ENCODE data around the gene HLA-DQA2. TPM values are rescaled to one million over a fixed set of nuclear protein-coding genes. Genes with fewer than 3 reads are reported as not detected.
A peak's percentile ranks its signal among the peaks of the same experiment; 100 is the strongest.
"Not testable (repeated sequence)": the region's sequence is repeated elsewhere in the genome, so short reads cannot be mapped to it uniquely, and the experiment has no call there.

Gene HLA-DQA2
- not detected for total RNA-seq

DNA sequence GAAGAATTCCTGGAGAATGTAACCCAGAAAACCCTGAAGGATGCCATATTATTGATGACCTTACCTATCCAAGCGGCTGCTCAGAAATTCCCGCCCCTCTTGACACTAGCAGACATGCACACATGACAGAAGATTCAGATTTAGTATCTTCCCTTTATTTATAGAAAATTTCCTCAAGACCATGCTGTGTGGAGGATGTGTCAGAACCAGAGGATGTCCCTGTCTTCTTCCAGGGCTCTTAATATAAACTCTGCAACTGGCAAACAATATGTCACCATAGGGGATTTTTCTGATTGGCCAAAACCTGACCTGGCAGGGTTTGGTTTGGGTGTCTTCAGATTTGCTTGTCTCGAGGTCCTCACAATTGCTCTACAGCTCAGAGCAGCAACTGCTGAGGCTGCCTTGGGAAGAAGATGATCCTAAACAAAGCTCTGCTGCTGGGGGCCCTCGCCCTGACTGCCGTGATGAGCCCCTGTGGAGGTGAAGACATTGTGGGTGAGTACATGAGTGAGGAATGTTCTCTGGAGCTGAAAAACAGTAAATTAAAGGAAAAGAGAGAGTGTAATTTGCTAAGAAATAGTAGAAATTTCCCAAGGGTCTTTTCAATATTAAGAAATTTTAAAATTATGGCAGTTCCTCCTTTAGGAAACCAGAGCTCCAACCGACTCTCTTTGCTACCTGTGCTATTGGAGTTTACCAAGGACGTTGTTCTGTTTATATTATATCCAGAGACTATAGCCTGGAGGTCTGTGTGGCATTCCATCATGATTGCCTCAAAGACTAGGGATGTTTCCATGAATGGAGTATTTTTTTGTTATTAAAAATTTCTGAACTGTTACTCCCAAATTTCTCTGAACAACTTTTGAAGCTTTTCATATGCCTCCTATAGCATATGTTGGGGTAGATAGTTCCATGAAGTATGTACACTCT, at the start of gene HLA-DQA2:
Gene HLA-DQA2, plus strand, starts transcription at position 361 of the 930 bp plus-strand sequence. Its CDS starts 53 bp downstream, at position 414.
- no peak for DNase-seq
- Mint-ChIP-seq H3K27ac (no peak within 1 kb of the TSS), H3K27me3 (peaks cover 35% of the 10 kb centered on the region), H3K4me3 (no peak within 1 kb of the TSS), H3K9me3 (no peaks in the 10 kb centered on the region), H3K36me3 (no peaks in the 10 kb centered on the region), H3K4me1 (ENCODE audit: low read depth) (no peaks in the 10 kb centered on the region)
- CTCF ChIA-PET: interaction anchor here (1.0 kb wide), 1 partner anchor 45 kb away, joined by 3 read pairs; no protein-coding TSS in a partner anchor
- POLR2A ChIA-PET: no interaction called here
- intact Hi-C loops (cut with micrococcal nuclease): no loop called here

DNA sequence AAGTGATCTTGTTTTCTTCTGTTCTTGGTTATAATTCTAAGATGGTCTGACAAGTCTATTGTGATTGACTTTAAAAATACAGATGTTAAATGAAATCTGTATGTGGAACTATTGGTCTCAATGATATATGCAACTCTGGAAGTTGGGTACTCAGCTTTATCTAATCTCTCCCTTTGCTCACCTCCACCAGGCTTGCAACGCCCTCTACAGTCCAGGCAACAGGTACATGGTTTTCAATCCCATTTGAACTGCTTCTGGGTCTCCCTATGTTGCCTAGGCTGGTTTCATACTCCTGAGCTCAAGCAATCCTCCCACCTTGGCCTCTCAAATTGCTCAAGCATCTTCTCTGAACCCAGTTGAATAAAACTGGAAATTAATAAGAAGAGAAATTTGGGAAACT, 49.2 kb upstream of the HLA-DQA2 start:
- peaks cover 9% of the 10 kb centered on the region for H3K27me3 Mint-ChIP-seq
- intact Hi-C loops (cut with micrococcal nuclease): loop anchor here (1.0 to 10.0 kb wide), 3 partner anchors 260 to 447 kb away; no protein-coding TSS in a partner anchor
- POLR2A ChIA-PET: no interaction called here
- no peaks in the 10 kb centered on the region for H3K9me3 Mint-ChIP-seq
- H3K36me3 Mint-ChIP-seq: no peaks in the 10 kb centered on the region
- no peak overlapping the region for H3K4me3 Mint-ChIP-seq
- no peak overlapping the region for H3K27ac Mint-ChIP-seq
- peaks cover 6% of the 10 kb centered on the region for H3K4me1 Mint-ChIP-seq (ENCODE audit: low read depth)
- DNase-seq: peak; percentile 65
- CTCF ChIA-PET: interaction anchor here (0.5 to 1.7 kb wide), 15 partner anchors 9 to 279 kb away, joined by 3 to 12 read pairs (median 4); partner anchors contain the start of gene TAP2

DNA sequence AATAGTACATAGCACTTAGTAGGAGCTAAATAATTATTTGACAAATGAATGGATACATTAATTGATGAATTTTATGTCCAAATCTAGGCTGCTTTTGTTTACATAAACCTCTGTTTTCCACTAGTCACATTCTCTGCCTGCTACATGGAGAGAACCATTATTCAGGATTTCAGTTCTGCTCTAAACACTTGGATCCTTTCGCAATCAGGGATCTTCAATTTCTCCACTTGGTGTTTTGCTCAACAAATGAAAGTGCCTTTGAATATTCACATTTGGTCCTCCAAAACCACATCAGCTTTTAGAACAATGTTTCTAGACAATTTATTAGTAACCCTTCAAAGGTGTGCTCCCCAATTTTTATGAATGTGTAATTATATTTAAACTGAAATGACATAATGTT, 44.2 kb upstream of the HLA-DQA2 start:
- POLR2A ChIA-PET: no interaction called here
- CTCF ChIA-PET: interaction anchor here (0.6 kb wide), 1 partner anchor 1571 kb away, joined by 3 read pairs; no protein-coding TSS in a partner anchor

DNA sequence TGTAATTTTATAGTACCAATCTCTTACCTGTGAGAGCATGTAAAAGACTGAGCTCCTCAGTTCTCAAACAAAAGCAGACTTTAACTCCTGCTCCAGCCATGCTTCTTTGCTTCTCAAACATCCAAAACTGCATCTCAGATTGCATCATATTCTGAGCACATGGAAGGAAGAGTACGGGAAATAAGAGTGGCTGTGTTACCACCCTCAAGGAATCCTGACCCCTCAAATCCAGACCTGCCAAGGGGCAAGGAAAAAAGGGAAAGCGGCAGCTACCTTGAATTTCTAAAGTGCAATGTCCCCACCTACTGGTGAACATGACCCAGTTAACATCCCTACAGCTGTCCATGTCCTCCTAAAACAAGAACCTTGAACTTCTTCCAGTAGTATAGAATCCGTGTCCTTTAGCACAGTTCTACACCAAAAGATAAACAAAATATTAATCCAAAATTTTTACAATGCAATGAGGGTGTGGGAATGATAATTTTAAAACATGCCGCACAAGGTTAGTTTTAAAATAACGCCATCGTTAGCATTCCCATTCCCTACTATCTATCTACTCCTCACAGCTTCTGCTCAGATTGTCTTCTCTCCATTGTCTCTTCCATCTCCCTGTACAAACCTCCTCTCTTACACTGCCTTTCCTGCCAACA, 40.7 kb upstream of the HLA-DQA2 start:
- intact Hi-C loops (cut with micrococcal nuclease): loop anchor here (1.0 to 5.0 kb wide), 3 partner anchors 87 to 287 kb away; no protein-coding TSS in a partner anchor
- Mint-ChIP-seq H3K4me1 (ENCODE audit: low read depth) (peaks cover 2% of the 10 kb centered on the region), H3K27ac (no peak overlapping the region), H3K27me3 (peaks cover 18% of the 10 kb centered on the region), H3K9me3 (peaks cover 3% of the 10 kb centered on the region), H3K4me3 (no peak overlapping the region), H3K36me3 (no peaks in the 10 kb centered on the region)
- POLR2A ChIA-PET: no interaction called here
- CTCF ChIA-PET: interaction anchor here (0.6 to 4.5 kb wide), 30 partner anchors 9 to 505 kb away, joined by 3 to 112 read pairs (median 5); partner anchors contain the start of genes HLA-DRA and TAP2
- DNase-seq: peak; percentile 20

More for the DNA sequence above, 44.2 kb upstream of the HLA-DQA2 start:
- intact Hi-C loops (cut with micrococcal nuclease): loop anchor here (5.0 to 10.0 kb wide), 2 partner anchors 170 to 452 kb away; no protein-coding TSS in a partner anchor
- Mint-ChIP-seq H3K4me1 (ENCODE audit: low read depth) (peaks cover 2% of the 10 kb centered on the region), H3K9me3 (no peaks in the 10 kb centered on the region), H3K4me3 (no peak overlapping the region), H3K36me3 (no peaks in the 10 kb centered on the region), H3K27ac (no peak overlapping the region), H3K27me3 (peaks cover 22% of the 10 kb centered on the region)
- no peak for DNase-seq

DNA sequence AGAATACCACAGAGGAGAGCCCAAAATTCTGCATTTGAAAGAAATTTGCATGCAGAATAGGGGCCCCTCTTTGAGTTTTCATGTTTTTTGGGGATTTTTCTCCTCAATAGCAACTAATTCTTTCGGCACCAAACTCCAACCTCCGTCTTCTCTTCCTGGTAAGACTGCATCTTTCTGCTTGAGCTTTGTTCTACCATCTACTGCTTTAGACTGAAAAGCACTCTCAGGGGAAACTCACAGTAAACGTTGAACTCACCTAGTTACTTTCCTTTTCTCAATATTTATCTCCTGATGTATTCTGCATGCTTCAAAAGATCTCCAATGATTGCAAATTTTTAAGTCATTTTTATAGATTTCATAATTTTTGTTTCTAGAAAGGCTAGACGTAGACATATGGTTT, 37.8 kb upstream of the HLA-DQA2 start:
- Mint-ChIP-seq H3K36me3 (no peaks in the 10 kb centered on the region), H3K4me3 (no peak overlapping the region), H3K4me1 (ENCODE audit: low read depth) (peaks cover 2% of the 10 kb centered on the region), H3K27me3 (peaks cover 17% of the 10 kb centered on the region), H3K27ac (no peak overlapping the region), H3K9me3 (peaks cover 3% of the 10 kb centered on the region)
- ChIA-PET CTCF (interaction anchor here (1.0 to 4.5 kb wide), 5 partner anchors 11 to 290 kb away, joined by 3 to 112 read pairs (median 4); no protein-coding TSS in a partner anchor), POLR2A (no interaction called here)
- DNase-seq: no peak
- intact Hi-C loops (cut with micrococcal nuclease): loop anchor here (5.0 kb wide), 1 partner anchor 84 kb away; no protein-coding TSS in a partner anchor

DNA sequence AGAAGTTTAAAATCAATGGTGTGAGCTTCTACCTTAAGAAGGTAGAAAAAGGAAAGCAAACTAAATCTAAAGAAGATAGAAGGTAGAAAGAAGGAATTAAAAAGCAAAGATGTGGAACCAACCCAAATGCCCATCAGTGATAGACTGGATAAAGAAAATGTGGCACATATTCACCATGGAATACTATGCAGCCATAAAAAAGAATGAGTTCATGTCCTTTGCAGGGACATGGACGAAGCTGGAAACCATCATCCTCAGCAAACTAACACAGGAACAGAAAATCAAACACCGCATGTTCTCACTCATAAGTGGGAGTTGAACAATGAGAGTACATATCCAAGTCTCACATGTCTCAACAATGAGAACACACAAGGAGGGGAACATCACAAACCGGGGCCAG, 36.0 kb upstream of the HLA-DQA2 start:
- H3K36me3 Mint-ChIP-seq; H3K4me1 Mint-ChIP-seq (ENCODE audit: low read depth); H3K9me3 Mint-ChIP-seq; DNase-seq; POLR2A ChIA-PET; intact Hi-C loops (cut with micrococcal nuclease); CTCF ChIA-PET; H3K4me3 Mint-ChIP-seq; H3K27ac Mint-ChIP-seq: not testable (repeated sequence)
- peaks cover 16% of the 10 kb centered on the region for H3K27me3 Mint-ChIP-seq

DNA sequence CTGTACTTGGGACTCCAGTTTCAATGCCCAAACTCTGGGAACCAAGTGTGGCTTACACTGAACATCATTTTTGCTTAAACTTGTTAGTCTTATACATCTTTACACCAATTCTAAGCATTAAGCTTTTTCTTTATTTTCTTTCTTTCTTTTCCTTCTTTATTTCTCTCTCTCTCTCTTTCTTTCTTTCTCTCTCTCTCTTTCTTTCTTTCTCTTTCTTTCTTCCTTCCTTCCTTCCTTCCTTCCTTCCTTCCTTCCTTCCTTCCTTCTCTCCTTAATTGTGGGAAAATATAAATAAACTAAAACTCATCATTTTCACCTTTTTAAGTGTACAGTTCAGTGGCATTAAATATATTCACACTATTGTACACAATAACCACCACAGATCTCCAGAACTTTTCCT, 31.6 kb upstream of the HLA-DQA2 start:
- intact Hi-C loops (cut with micrococcal nuclease): no loop called here
- ChIA-PET CTCF (no interaction called here), POLR2A (no interaction called here)
- no peak for DNase-seq
- no peak overlapping the region for H3K4me3 Mint-ChIP-seq
- no peaks in the 10 kb centered on the region for H3K36me3 Mint-ChIP-seq
- no peak overlapping the region for H3K27ac Mint-ChIP-seq
- H3K27me3 Mint-ChIP-seq: no peaks in the 10 kb centered on the region
- H3K9me3 Mint-ChIP-seq: peaks cover 3% of the 10 kb centered on the region
- H3K4me1 Mint-ChIP-seq (ENCODE audit: low read depth): no peaks in the 10 kb centered on the region

DNA sequence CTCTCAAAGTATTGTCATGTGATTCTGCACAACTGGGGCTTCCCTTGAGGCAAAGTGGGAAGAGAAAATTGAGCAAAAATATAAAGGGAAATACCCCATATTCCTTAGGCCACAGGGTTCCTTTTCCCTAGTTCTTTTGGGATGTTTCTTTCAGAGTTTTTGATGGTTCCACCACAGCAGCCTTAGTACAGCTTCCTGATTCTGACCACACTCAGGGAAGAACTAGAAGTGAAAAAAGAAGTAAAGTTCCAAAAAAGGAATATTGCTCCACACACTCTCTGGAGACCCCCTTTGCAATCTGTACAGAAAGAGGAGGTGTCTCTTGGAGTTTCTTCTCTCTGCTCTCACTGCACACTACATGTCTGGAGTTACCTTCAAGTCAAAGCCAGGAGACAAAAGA, 27.9 kb upstream of the HLA-DQA2 start:
- ChIA-PET CTCF (interaction anchor here (2.9 to 4.0 kb wide), 2 partner anchors 12 to 300 kb away, joined by 10 to 21 read pairs; no protein-coding TSS in a partner anchor), POLR2A (no interaction called here)
- H3K36me3 Mint-ChIP-seq: no peaks in the 10 kb centered on the region
- H3K9me3 Mint-ChIP-seq: no peaks in the 10 kb centered on the region
- intact Hi-C loops (cut with micrococcal nuclease): no loop called here
- H3K27ac Mint-ChIP-seq: no peak overlapping the region
- H3K4me3 Mint-ChIP-seq: no peak overlapping the region
- H3K4me1 Mint-ChIP-seq (ENCODE audit: low read depth): no peaks in the 10 kb centered on the region
- no peak for DNase-seq
- H3K27me3 Mint-ChIP-seq: peaks cover 4% of the 10 kb centered on the region

DNA sequence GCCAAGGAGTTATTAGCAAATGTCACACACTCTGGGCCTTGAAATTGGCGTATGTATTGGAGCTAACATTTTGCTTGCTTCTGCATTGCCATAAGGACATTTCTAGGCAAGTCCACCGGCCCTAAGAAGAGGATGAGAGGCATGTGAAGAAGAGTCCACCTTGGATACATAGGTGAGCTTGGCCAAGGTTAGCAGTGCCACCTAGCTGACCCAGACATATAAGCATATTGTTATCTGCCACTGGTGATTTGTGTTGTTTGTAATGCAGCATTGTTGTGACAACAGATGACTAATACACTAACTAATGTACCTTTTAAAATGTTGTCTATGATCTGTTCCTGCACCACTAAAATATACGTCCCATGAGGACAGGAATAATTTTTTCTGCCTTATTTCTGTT, 24.8 kb upstream of the HLA-DQA2 start:
- H3K27ac Mint-ChIP-seq: no peak overlapping the region
- H3K4me3 Mint-ChIP-seq: no peak overlapping the region
- CTCF ChIA-PET: interaction anchor here (1.4 kb wide), 1 partner anchor 151 kb away, joined by 5 read pairs; no protein-coding TSS in a partner anchor
- no peaks in the 10 kb centered on the region for H3K9me3 Mint-ChIP-seq
- H3K4me1 Mint-ChIP-seq (ENCODE audit: low read depth): peaks cover 2% of the 10 kb centered on the region
- intact Hi-C loops (cut with micrococcal nuclease): no loop called here
- H3K36me3 Mint-ChIP-seq: no peaks in the 10 kb centered on the region
- H3K27me3 Mint-ChIP-seq: peaks cover 16% of the 10 kb centered on the region
- POLR2A ChIA-PET: no interaction called here
- DNase-seq: no peak

DNA sequence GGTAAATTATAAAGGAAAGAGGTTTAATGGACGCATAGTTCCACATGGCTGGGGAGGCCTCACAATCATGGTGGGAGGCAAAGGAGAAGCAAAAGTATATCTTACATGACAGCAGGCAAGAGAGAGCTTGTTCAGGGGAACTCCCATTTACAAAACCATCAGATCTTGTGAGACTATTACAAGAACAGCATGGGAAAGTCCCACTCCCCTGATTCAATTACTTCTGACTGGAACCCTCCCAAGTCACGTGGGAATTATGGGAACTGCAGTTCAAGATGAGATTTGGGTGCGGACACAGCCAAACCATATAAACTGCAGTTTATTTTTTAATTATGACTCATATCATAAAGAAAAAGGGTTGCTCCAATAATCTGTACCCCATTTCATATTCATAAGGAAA, 22.3 kb upstream of the HLA-DQA2 start:
- Mint-ChIP-seq H3K4me1 (ENCODE audit: low read depth) (peaks cover 2% of the 10 kb centered on the region), H3K27me3 (peaks cover 24% of the 10 kb centered on the region), H3K4me3 (no peak overlapping the region), H3K36me3 (no peaks in the 10 kb centered on the region), H3K27ac (no peak overlapping the region), H3K9me3 (no peaks in the 10 kb centered on the region)
- ChIA-PET POLR2A (no interaction called here), CTCF (no interaction called here)
- intact Hi-C loops (cut with micrococcal nuclease): no loop called here
- no peak for DNase-seq

DNA sequence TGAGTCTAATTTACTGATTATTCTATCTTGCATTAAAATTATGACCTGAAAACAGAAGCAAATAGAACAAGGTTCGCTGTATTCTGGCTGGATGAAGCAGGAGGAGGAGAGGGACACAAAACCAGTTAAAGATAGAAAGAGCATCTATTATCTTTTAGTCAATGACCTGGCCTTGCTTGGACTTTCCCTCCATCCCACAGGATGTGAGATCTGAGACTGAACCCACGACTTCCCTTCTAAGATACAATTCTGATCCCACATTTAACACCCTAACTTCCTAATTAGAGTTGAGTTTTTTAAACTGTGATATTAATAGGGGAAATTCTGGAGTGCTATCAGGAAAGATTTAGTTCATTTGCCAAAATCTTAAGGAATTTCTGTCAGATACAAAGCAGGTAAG, 3.1 kb upstream of the HLA-DQA2 start:
- POLR2A ChIA-PET: no interaction called here
- peaks cover 21% of the 10 kb centered on the region for H3K27me3 Mint-ChIP-seq
- H3K36me3 Mint-ChIP-seq: no peaks in the 10 kb centered on the region
- H3K27ac Mint-ChIP-seq: no peak overlapping the region
- no peaks in the 10 kb centered on the region for H3K4me1 Mint-ChIP-seq (ENCODE audit: low read depth)
- H3K4me3 Mint-ChIP-seq: no peak overlapping the region
- H3K9me3 Mint-ChIP-seq: no peaks in the 10 kb centered on the region
- no peak for DNase-seq
- intact Hi-C loops (cut with micrococcal nuclease): no loop called here
- CTCF ChIA-PET: no interaction called here

DNA sequence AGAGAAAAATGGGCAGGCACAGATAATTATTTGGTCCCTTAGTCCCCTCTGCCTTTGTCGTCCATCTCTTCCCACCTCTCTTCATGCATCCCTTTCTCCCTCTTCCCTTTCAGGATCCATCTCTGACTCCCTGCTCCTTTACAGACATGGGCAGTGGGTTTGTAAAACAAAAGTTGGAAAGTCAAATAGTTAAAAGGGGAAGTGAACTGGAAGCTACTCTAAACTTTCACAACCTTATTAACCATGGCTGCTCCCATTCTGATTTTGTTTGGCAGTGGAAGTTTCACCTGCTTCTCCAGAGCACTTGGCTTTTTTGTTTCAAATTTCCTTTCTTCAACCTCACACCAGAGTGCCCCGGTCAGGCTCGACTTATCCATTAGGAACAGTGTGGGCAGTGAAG, 1.2 kb downstream of the HLA-DQA2 start:
- no peak overlapping the region for H3K27ac Mint-ChIP-seq
- ChIA-PET CTCF (no interaction called here), POLR2A (no interaction called here)
- no peak for DNase-seq
- no peaks in the 10 kb centered on the region for H3K36me3 Mint-ChIP-seq
- no peaks in the 10 kb centered on the region for H3K9me3 Mint-ChIP-seq
- H3K4me1 Mint-ChIP-seq (ENCODE audit: low read depth): no peaks in the 10 kb centered on the region
- H3K27me3 Mint-ChIP-seq: peaks cover 41% of the 10 kb centered on the region
- no peak overlapping the region for H3K4me3 Mint-ChIP-seq
- intact Hi-C loops (cut with micrococcal nuclease): no loop called here

Data from activated CD4-positive, alpha-beta memory T cell treated with anti-CD3 and anti-CD28 coated beads for 36 hours (primary cell).